Prostate gland (tissue), 2 donors: Measurements from ENCODE around the gene C4A. TPM values are rescaled to one million over a fixed set of nuclear protein-coding genes. Genes with fewer than 3 reads are reported as not detected.

Experiments used
- DNase-seq: peaks from one replicate; pipeline ENCODE4 v3.0.0-alpha.2; 2019; ENCODE audit warnings: low spot score
- H3K27ac ChIP-seq, 2 donors: fragments of 200-600 bp; sonication (generic); 2 replicates each; pipeline ENCODE4 v1.5.1; 2017 to 2019
- H3K27me3 ChIP-seq: fragments of 200-600 bp; sonication (generic); replicated peaks from 2 replicates; pipeline ENCODE4 v1.5.1; 2019; ENCODE audit not compliant: insufficient read depth
- H3K36me3 ChIP-seq, 2 donors: fragments of 200-600 bp; sonication (generic); 1 replicate in 1 of 2; 2 replicates in 1 of 2; pipeline versions ENCODE4 v1.5.1 to v1.8.1; 2017 to 2019
- H3K4me1 ChIP-seq: fragments of 200-600 bp; sonication (generic); replicated peaks from 2 replicates; pipeline ENCODE4 v1.5.1; 2019
- H3K4me3 ChIP-seq, 2 donors: fragments of 200-600 bp; sonication (generic); 2 replicates each; pipeline ENCODE4 v1.5.1; 2017 to 2019
- H3K9me3 ChIP-seq: fragments of 200-600 bp; sonication (generic); 2 replicates; pipeline ENCODE4 v1.5.1; 2017
- CTCF ChIP-seq, 4 experiments: fragments of 200-600 bp in 2 of 4; fragments of 450-650 bp in 2 of 4; sonication (generic) in 2 of 4; IDR thresholded peaks; 1 replicate in 3 of 4; 2 replicates in 1 of 4; pipeline ENCODE4 v1.5.1; 2016 to 2019; ENCODE audit warnings: antibody characterized with exemption in 4 of 4, mild to moderate bottlenecking in 2 of 4, moderate library complexity in 2 of 4
- POLR2A ChIP-seq: fragments of 450-650 bp; IDR thresholded peaks from one replicate; pipeline ENCODE4 v1.6.1; 2016; ENCODE audit warnings: antibody characterized with exemption, mild to moderate bottlenecking
- POLR2AphosphoS5 ChIP-seq: sonication (generic); formaldehyde crosslinking; IDR thresholded peaks from one replicate; pipeline ENCODE4 v1.6.1; 2017; ENCODE audit warnings: antibody characterized with exemption
- WGBS: methylation state at CpG from one replicate; pipeline ENCODE4 v1.1.5; 2018; 5-methylcytosine and 5-hydroxymethylcytosine counted together
- intact Hi-C: fragments of 100-400 bp; cut with DNase I; formaldehyde crosslinking; loops from one replicate; pipeline ENCODE4 v1.14.2; 2022
- total RNA-seq, 2 donors: library from RNA; depleted of rRNA; stranded (reverse); fragments of >200 nt; gene quantifications; one replicate each; pipeline ENCODE4 v1.1.0, GENCODE V29; 2016

Gene C4A
- total RNA-seq, 2 donors from 2014 or later, result 32.8 to 196 TPM

- WGBS, result 88% methylated on average over 3 of the region's 3 CpGs
These were observed 38.1 kb upstream of the C4A start for GRCh38 chr6:31943742-31944141.

GRCh38 chr6:31945154-31945506, 36.7 kb upstream of the C4A start:
- Histone ChIP-seq H3K4me1 (peaks cover 13% of the 10 kb centered on the region), H3K9me3 (no peaks in the 10 kb centered on the region), H3K27me3 (no peaks in the 10 kb centered on the region), H3K4me3 (no peak overlapping the region), H3K27ac (peak overlapping the region; percentile 84 to 85), H3K36me3 (no peaks in the 10 kb centered on the region)
- TF ChIP-seq POLR2AphosphoS5, result no peak
- no peak for TF ChIP-seq CTCF (IDR thresholded peaks at IDR 0.05)
- TF ChIP-seq POLR2A, result no peak
- 68% methylated on average over 9 of the region's 9 CpGs for WGBS
- intact Hi-C loops, result loop anchor here (5.0 kb wide), 1 partner anchor 263 kb away; the partner anchor contains the start of gene LY6G5C
- no peak for DNase-seq

More at GRCh38 chr6:31943742-31944141, 38.1 kb upstream of the C4A start:
- Histone ChIP-seq H3K4me1 (peaks cover 13% of the 10 kb centered on the region), H3K4me3 (no peak overlapping the region), H3K9me3 (no peaks in the 10 kb centered on the region), H3K27ac (no peak overlapping the region), H3K36me3 (no peaks in the 10 kb centered on the region), H3K27me3 (no peaks in the 10 kb centered on the region)
- intact Hi-C loops, result no loop called here
- TF ChIP-seq POLR2A (no peak), CTCF (IDR thresholded peaks at IDR 0.05) (no peak), POLR2AphosphoS5 (no peak)
- DNase-seq, result no peak

- peak in 1 of 4 experiments; percentile 3 for TF ChIP-seq CTCF (IDR thresholded peaks at IDR 0.05)
- peak; percentile 75 for TF ChIP-seq POLR2AphosphoS5
- peak; percentile 63 for TF ChIP-seq POLR2A
- Histone ChIP-seq H3K4me1 (peaks cover 13% of the 10 kb centered on the region), H3K4me3 (no peak within 1 kb of the TSS), H3K27ac (peak within 1 kb of the TSS; percentile 84 to 85), H3K27me3 (no peaks in the 10 kb centered on the region), H3K36me3 (no peaks in the 10 kb centered on the region), H3K9me3 (no peaks in the 10 kb centered on the region)
- peak; percentile 83 for DNase-seq
- 33% methylated on average over 11 of the region's 11 CpGs for WGBS
- intact Hi-C loops, result loop anchor here (5.0 kb wide), 1 partner anchor 263 kb away; the partner anchor contains the start of gene LY6G5C
These were observed 36.1 kb upstream of the C4A start, which contains the start of gene CFB for GRCh38 chr6:31945507-31946369. Gene CFB (plus strand): TSS chr6:31946095. CDS start chr6:31946222, 127 bp downstream.

- intact Hi-C loops, result loop anchor here (5.0 kb wide), 1 partner anchor 264 kb away; the partner anchor contains the start of gene LY6G5C
These were observed 35.4 kb upstream of the C4A start for GRCh38 chr6:31946370-31946885.

More at GRCh38 chr6:31946370-31946885, 35.4 kb upstream of the C4A start:
- Histone ChIP-seq H3K27ac (peak overlapping the region; percentile 84 to 85), H3K4me1 (peaks cover 13% of the 10 kb centered on the region), H3K4me3 (no peak overlapping the region), H3K9me3 (no peaks in the 10 kb centered on the region), H3K27me3 (no peaks in the 10 kb centered on the region), H3K36me3 (no peaks in the 10 kb centered on the region)
- DNase-seq, result no peak
- no peak for TF ChIP-seq CTCF (IDR thresholded peaks at IDR 0.05)
- no peak for TF ChIP-seq POLR2A
- 81% methylated on average over 11 of the region's 11 CpGs for WGBS
